NCI-H82 treated with DMSO at 0.1 percent for 48 hours (cell line): ENCODE measurements around the gene NLRX1.
"Not testable (repeated sequence)": the region's sequence is repeated elsewhere in the genome, so short reads cannot be mapped to it uniquely, and the experiment has no call there.

Source experiments
- DNase-seq: peaks from one replicate; lab custom pipeline; 2025; ENCODE audit not compliant: unreplicated experiment; lab: John Stamatoyannopoulos, UW

The NLRX1 gene, protein sequence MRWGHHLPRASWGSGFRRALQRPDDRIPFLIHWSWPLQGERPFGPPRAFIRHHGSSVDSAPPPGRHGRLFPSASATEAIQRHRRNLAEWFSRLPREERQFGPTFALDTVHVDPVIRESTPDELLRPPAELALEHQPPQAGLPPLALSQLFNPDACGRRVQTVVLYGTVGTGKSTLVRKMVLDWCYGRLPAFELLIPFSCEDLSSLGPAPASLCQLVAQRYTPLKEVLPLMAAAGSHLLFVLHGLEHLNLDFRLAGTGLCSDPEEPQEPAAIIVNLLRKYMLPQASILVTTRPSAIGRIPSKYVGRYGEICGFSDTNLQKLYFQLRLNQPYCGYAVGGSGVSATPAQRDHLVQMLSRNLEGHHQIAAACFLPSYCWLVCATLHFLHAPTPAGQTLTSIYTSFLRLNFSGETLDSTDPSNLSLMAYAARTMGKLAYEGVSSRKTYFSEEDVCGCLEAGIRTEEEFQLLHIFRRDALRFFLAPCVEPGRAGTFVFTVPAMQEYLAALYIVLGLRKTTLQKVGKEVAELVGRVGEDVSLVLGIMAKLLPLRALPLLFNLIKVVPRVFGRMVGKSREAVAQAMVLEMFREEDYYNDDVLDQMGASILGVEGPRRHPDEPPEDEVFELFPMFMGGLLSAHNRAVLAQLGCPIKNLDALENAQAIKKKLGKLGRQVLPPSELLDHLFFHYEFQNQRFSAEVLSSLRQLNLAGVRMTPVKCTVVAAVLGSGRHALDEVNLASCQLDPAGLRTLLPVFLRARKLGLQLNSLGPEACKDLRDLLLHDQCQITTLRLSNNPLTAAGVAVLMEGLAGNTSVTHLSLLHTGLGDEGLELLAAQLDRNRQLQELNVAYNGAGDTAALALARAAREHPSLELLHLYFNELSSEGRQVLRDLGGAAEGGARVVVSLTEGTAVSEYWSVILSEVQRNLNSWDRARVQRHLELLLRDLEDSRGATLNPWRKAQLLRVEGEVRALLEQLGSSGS

DNA sequence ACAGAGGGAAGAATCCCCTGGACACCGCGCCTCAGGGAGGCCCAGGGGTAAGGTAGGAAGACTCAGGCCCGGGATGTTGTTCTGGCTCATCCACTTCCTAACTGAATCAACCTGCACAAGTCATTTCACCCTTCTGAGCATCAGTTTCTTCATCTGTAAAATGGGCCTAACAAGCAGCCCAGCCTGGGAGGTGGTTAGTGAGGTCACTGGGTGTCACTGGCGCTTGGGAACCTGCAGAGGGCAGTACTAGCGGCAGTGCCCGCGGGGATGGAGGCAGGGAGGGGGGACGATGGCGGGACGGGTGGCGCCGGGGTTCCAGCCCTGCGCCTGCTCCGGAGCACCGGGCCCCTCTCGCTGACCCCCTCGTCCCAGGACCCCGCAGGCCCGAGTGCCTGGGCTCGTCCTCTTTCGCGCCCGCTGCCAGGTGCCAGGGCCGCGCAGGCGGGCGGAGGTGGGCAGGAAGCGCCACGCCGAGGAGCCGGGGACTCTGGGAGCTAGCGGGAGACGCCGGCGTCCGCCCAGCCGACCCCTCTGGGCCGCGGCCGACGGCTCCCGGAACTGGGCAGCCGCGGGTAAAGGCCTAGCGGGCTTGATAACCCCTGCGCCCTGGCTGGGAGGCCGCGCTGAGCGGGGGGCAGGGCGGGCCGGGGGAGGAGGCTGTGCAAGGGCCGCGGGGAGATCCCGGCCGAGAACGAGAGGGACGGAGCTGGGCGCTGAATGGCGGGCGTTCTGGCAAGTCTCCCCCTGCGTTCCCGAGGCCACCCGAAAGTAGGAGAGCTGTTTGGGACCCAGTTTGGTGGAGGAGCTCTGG is at the start of gene NLRX1:
Gene NLRX1, plus strand, starts transcription at position 255 of the 811 bp plus-strand sequence. CDS start 2,679 bp downstream, outside the sequence.
- no peak for DNase-seq

DNA sequence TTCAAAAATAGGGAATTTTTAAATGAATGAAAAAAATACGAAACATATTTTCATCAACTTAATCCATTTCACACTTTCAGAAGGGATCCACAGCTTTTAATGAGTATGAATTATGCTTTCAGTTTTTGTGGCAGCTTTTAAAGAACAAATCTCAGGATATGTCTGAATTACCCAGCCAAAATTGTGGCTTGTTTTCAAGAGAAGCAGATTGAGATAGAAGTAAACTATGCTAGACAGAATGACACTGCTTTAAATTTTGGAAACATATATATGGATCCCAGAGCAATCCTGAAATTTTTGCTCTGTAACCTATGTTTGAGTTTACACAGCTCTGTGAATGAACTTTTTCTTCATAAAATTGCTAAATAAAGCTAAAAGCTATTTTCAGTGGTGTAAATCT is 49.6 kb upstream of the NLRX1 start:
- DNase-seq = no peak

DNA sequence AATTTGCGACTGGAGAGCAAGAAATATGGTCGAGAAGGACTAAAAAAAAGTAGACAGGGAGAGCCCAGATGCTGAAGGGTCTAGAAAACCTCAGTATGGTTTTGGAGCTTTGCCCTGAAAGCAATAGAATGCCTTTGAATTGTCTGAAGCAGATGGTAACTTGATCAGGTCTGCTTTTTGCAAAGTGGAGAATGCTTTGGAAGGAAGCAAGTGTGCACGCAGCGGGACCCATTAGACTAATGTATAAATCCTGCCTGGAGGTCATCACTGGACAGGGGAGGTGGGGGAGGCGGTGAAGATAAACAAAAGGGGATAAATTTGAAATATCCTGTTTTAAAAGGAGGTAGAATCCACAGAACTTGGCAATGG is 47.9 kb upstream of the NLRX1 start:
- DNase-seq = no peak

- DNase-seq = peak; percentile 96
Observed at GRCh38 chr11:119121008-119121810, 47.3 kb upstream of the NLRX1 start, which contains the start of gene HINFP. Gene HINFP (plus strand): TSS chr11:119121580. CDS start chr11:119126945, 5,365 bp downstream.

DNA sequence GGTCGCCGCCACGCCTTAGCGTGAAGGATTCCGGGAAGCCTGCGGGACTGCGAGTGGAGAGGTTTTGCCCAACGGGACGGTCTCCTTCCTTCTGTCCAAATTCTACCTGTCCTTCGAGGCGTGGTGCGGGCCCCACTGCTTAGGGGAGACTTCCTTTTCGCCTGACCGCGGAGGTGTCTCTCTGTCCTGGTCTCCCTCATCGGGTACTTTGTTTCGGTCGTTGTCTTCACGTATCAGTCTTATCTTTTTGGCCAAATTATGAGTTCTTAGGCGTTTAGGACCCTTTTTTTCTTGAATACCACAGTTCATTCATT is 46.8 kb upstream of the NLRX1 start:
- no peak for DNase-seq

DNA sequence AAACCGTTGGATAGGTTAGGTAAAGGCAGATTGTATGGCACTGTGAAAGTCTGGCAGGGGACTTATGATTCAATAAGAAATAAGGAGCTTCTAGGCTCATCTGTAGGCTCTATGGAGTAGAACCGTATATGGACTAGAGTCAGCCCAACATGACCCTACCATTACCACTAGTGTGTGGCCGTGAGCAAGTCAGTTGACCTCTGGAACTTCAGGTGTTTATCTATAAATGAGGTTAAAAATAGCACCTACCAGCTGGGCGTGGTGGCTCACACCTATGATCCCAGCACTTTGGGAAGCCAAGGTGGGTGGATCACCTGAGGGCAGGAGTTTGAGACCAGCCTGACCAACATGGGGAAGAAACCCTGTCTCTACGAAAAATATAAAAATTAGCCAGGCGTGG is 42.7 kb upstream of the NLRX1 start:
- no peak for DNase-seq

- DNase-seq = no peak
Observed at GRCh38 chr11:119126675-119127268, 41.8 kb upstream of the NLRX1 start.

DNA sequence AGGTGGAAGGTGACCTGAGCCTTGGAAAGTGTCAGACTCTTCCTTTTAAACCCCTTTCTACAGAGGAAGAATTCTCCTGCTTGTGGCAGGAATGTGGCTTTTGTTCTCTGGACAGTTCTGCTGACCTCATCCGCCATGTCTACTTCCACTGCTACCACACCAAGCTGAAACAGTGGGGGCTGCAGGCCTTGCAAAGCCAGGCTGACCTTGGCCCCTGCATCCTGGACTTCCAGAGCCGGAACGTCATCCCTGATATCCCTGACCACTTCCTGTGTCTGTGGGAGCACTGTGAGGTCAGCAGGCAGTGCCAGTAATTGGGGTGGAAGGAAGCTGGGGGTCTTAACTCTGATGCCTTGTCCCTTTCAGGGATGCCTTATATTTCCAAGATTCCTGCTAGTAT is 37.9 kb upstream of the NLRX1 start:
- no peak for DNase-seq

DNA sequence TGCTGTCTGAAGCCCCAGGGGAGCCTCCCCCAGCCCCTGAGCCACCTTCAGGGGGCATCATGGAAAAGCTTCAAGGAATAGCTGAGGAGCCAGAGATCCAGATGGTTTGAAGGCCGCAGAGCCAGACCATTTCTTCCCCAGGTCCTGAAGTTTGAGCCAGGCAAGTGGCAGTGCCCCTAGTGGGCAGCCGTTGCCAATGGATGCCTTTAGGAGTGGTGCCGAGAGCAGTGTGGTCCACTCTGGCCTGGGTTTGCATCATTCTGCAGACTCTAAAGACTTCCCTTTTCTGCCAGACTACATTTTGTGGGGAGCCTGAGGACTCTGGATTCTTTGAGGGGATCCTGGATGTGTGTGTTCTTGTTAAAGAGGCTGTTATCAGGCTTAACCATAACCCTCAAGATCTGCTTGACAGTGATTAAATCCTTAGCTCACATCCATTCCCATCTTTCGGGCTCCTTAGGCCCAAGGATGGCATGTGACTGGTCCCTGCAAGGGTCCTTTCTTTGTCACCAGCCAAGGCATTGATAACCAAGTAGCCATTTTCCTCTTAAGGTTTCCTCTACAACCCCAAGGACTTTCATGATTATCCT is 34.0 kb upstream of the NLRX1 start:
- DNase-seq = no peak

GRCh38 chr11:119139276-119139675 is 29.2 kb upstream of the NLRX1 start:
- not testable (repeated sequence) for DNase-seq

DNA sequence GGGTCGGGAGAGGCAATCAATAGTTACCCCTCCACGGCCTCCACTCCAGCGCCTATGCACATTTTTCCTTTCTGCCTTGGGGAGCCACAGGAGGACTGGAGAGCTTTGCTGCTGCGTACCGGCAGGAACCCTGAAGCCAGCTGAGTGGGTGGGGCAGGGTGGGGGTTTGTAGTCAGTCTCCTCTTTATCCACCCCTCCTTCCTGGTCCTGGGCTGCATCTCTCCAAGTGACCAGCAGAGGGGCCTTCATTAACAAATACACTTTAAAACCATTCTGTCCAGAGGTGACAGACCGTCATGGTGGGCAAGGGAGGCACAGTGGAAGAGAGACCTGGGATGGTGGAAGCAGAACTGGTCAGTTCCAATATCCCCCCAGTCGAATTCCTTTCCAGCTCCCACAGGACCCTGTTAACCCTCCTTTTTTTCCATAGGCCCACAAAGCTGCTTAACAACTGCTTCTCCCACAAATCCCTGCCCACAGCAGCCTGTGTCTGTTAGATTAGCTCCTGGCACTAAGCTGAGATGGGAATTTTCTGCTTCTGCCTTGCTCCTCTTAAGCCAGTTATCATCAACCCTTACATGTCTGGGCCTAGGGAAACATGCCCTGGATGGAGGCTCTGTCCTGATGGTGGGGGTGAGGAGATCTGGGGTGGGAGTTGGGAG is 23.6 kb upstream of the NLRX1 start:
- peak; percentile 91 for DNase-seq

DNA sequence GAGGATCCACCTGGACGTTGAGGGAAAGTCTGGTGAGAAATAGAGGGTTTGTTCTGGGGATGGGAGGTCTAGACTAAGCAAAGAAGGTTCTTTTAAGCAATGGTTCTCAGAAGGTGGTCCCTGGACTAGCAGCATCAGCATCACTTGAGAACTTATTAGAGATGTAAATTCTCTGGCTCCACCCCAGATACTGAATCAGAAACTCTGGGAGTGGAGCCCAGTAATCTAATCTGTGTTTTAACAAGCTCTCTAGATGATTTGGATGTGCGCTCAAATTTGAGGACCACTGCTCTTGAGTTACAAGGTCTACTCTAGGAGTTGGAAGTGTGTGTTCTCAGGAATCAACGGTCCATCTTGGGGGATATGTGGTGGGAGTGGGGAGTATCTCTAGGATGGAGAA is 23.0 kb upstream of the NLRX1 start:
- DNase-seq = no peak

DNA sequence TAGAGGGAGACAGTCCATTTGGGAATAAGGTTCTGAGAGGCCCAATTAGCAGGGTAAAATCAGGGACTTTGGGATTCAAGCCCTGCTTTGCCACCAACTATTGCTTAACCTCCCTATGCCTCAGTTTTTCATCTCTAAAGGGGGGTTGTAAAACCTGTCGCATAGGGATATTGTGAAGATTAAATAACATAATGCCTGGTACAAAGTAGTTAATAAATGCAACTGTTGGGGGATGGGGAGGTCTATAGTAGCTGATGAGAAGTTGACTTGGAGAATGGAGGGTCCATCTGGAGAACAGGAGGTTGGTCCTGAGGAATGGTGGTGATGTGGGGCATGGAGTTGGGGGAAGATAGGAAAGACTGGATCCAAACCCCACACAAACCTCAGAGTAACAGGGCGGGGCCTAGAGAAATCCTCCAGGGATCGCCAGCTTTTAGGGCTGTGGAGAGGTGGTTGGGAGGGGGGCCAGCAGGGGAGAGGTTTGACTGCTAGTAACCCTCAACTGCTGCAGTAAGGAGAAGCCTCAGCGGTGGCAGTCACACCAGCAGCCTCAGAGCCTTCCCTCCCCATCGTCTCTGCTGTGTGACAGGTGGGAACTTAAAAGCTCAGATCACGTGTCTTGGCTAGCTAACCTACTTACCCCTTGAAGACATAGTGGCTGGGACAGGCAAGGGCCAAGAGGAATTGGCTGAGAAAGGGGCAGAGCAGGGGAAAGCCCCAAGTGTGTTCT is 20.8 kb upstream of the NLRX1 start:
- peak; percentile 82 for DNase-seq

DNA sequence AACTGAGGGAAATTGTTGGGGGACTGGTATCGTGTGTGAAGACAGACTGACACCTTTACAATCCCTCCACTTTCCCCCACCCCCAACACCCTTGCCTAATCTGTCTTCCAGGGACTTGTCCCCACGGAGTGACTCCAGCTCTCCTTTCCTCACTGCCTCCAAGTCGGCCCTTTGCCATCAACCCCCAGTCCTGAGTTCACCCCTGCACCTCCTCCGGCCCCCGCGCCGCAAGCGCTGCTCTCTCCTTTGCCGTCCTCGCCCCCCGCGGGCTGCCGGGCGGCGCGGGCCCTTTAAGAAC is 19.9 kb upstream of the NLRX1 start:
- no peak for DNase-seq

DNA sequence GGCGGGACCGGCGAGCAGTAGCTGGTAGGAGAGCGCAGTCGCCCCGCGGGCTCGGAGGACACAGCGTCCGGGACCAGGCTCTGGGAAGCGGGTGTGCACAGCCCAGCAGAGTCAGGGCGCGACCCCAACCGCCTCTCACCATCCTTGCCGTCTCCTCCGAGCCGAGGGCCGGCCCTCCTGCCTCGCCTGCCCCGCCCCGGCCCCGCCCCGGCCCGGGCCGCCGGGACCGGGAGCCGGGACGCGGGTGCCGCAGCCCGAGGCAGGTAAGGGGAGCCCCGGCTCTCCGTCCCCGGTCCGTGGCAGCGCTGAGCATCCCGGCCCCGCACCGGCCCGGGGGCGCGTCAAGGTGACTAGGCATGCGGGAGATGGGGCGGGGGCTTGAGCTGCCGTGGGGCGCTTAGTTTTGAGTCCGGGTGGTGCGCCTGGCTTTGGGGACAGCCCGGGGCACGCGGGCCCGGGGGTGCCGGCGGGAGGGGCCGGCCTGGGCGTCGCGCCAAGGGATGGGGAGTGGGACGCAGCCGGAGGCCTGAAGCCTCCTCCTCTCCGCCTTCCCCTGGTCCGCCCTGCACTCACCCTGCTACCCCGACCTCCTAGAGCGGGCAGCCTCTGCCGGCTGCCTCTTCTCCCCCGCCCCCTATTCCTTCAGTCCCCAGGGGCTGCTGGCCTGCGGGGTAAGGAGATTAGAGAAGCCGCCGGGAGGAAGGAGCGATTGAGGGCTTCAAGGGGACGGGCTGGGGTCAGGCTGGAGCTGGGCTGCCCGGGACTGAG is 19.3 kb upstream of the NLRX1 start, which contains the start of gene ABCG4:
Gene ABCG4, plus strand, starts transcription at position 35 of the 768 bp plus-strand sequence. CDS start 914 bp downstream, outside the sequence.
- peak; percentile 63 for DNase-seq

DNA sequence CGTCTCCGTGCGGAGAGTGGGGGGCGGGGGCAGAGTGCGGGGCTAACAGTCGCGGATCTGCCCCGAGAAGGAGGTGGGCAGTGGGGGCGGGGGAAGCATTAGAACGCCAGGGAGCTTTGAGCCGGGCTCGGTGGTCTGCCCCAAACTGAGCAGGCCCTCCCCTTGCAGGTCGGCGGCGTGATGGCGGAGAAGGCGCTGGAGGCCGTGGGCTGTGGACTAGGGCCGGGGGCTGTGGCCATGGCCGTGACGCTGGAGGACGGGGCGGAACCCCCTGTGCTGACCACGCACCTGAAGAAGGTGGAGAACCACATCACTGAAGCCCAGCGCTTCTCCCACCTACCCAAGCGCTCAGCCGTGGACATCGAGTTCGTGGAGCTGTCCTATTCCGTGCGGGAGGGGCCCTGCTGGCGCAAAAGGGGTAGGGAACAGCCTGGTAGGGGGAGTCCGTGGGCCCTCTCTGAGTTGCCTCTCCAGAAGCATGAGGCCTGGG is 18.7 kb upstream of the NLRX1 start:
- no peak for DNase-seq

DNA sequence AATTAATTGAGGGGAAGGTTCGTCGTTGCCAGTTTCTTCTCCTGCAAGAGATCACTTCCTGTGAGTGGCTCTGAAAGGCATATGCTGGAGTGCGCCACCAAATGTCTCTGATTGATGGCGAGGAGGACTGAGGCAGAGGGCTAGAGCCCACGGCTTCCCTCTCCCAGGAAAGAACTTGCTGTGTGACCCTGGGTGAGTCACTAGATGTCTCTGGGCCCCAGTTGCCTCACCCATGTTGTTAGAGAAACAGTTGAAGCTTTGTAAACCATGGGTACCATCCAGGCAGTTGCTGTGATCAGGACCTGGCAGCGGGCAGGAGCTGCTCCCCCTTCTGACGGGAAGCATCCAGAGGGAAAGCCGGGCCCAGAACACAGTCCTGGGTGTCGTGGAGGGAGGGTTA is 16.5 kb upstream of the NLRX1 start:
- DNase-seq = no peak

- DNase-seq = no peak
Observed at GRCh38 chr11:119152604-119153003, 15.9 kb upstream of the NLRX1 start.
